HK-2 (cell line): ENCODE measurements around the gene STK33.

ENCODE experiments used
- DNase-seq: peaks from one replicate; pipeline ENCODE4 v3.0.0-alpha.2; 2018; ENCODE audit not compliant: unreplicated experiment

The STK33 gene

GRCh38 chr11:8593935-8594909 is at the start of gene STK33:
Gene STK33 (minus strand): TSS chr11:8594228. CDS start chr11:8474905, 119,323 bp downstream.
- DNase-seq, result peak; percentile 57

GRCh38 chr11:8642196-8642841 is 48.3 kb upstream of the STK33 start:
- DNase-seq, result no peak

- no peak for DNase-seq
Observed at GRCh38 chr11:8641332-8641731, 47.3 kb upstream of the STK33 start.

GRCh38 chr11:8640267-8640906 is 46.4 kb upstream of the STK33 start:
- DNase-seq, result no peak

GRCh38 chr11:8639655-8640054 is 45.6 kb upstream of the STK33 start:
- DNase-seq, result no peak

GRCh38 chr11:8638300-8638699 is 44.3 kb upstream of the STK33 start:
- DNase-seq, result no peak

GRCh38 chr11:8636127-8636526 is 42.1 kb upstream of the STK33 start:
- no peak for DNase-seq

GRCh38 chr11:8634498-8634897 is 40.5 kb upstream of the STK33 start:
- DNase-seq, result no peak

GRCh38 chr11:8631395-8632118 is 37.5 kb upstream of the STK33 start:
- no peak for DNase-seq

GRCh38 chr11:8624698-8625097 is 30.7 kb upstream of the STK33 start:
- DNase-seq, result no peak

GRCh38 chr11:8621147-8621546 is 27.1 kb upstream of the STK33 start:
- no peak for DNase-seq

GRCh38 chr11:8617063-8617462 is 23.0 kb upstream of the STK33 start:
- DNase-seq, result no peak

- no peak for DNase-seq
Observed at GRCh38 chr11:8615291-8616032, 21.4 kb upstream of the STK33 start.

- no peak for DNase-seq
Observed at GRCh38 chr11:8614497-8614896, 20.5 kb upstream of the STK33 start.

GRCh38 chr11:8613036-8613435 is 19.0 kb upstream of the STK33 start:
- DNase-seq, result no peak

GRCh38 chr11:8612522-8612921 is 18.5 kb upstream of the STK33 start:
- no peak for DNase-seq

- no peak for DNase-seq
Observed at GRCh38 chr11:8610532-8611116, 16.6 kb upstream of the STK33 start.

GRCh38 chr11:8608652-8609051 is 14.6 kb upstream of the STK33 start:
- DNase-seq, result no peak

- no peak for DNase-seq
Observed at GRCh38 chr11:8605971-8606563, 12.0 kb upstream of the STK33 start.

- peak; percentile 36 for DNase-seq
Observed at GRCh38 chr11:8604078-8604723, 10.2 kb upstream of the STK33 start.
